HepG2 (cell line): Measurements from ENCODE around the gene EGR1. TPM values are rescaled to one million over a fixed set of nuclear protein-coding genes. Genes with fewer than 3 reads are reported as not detected.

Experiments used
- ATAC-seq: fragments of 200-7000 bp; cut with Tn5 transposase; 3 replicates; pipeline ENCODE4 v1.9.1; 2020; ENCODE audit warnings: mild to moderate bottlenecking, moderate library complexity
- BruUV-seq: library from RNA; stranded (reverse); fragments of 400-500 nt; replicated peaks from 2 replicates; lab custom pipeline; 2021; lab: Mats Ljungman, UMichigan
- CTCF ChIA-PET: fragments of 300-600 bp; formaldehyde crosslinking; extraction: SDS; loops from one replicate; lab custom pipeline; 2021; ENCODE audit warnings: low total read pairs, inconsistent platforms, low intra/inter-chr PET ratio; lab: Yijun Ruan, JAX
- POLR2A ChIA-PET: fragments of 350-600 bp; sonication (Branson Sonifier 250); formaldehyde crosslinking; loops from one replicate; lab custom pipeline; 2020; ENCODE audit warnings: antibody characterized with exemption, inconsistent platforms; lab: Yijun Ruan, JAX
- DNase-seq: peaks from one replicate; pipeline ENCODE4 v3.0.0-alpha.2; 2015; ENCODE audit warnings: low spot score
- FAIRE-seq: peaks from 3 replicates; lab custom pipeline; 2011; peaks lifted over from hg19 to GRCh38; lab: Jason Lieb, UNC
- H2AFZ ChIP-seq: one replicate; pipeline ENCODE4 v1.6.1; 2011; ENCODE audit warnings: low read length, inconsistent platforms
- H3K27ac ChIP-seq: fragments of 300-600 bp; 3 replicates; pipeline ENCODE4 v1.8.0; 2011; ENCODE audit warnings: mixed run types, mild to moderate bottlenecking, mixed read lengths, low read length, inconsistent platforms; ENCODE audit not compliant: insufficient read depth; ENCODE audit errors: extremely low read length
- H3K27me3 ChIP-seq, 2 experiments: fragments of 200-600 bp in 1 of 2; 2 replicates in 1 of 2; 3 replicates in 1 of 2; pipeline versions ENCODE4 v1.6.0 to v1.8.0; 2011; ENCODE audit warnings: low read length in 2 of 2, mild to moderate bottlenecking in 2 of 2, moderate library complexity in 2 of 2, inconsistent platforms in 1 of 2; ENCODE audit not compliant: insufficient read depth in 2 of 2, control insufficient read depth in 1 of 2
- H3K36me3 ChIP-seq, 2 experiments: fragments of 200-600 bp in 1 of 2; replicated peaks in 1 of 2; 2 replicates in 1 of 2; 3 replicates in 1 of 2; pipeline versions ENCODE4 v1.5.1 to v1.8.0; 2011; ENCODE audit warnings: low read length in 2 of 2, inconsistent platforms in 1 of 2; ENCODE audit not compliant: insufficient read depth in 2 of 2, control insufficient read depth in 1 of 2
- H3K4me1 ChIP-seq: 2 replicates; pipeline ENCODE4 v1.5.1; 2012; ENCODE audit warnings: low read length, inconsistent platforms; ENCODE audit not compliant: insufficient read depth
- H3K4me2 ChIP-seq: 2 replicates; pipeline ENCODE4 v1.6.0; 2011; ENCODE audit warnings: low read depth, low read length, inconsistent platforms
- H3K4me3 ChIP-seq, 3 experiments: fragments of 200-600 bp in 1 of 3; sonication (generic), shearing (Covaris generic) in 1 of 3; replicated peaks in 1 of 3; 2 replicates each; pipeline ENCODE4 v1.5.1; 2011 to 2016; ENCODE audit warnings: low read length in 3 of 3, inconsistent platforms in 2 of 3, low read depth in 2 of 3, mild to moderate bottlenecking in 2 of 3, control low read depth in 1 of 3, mixed read lengths in 1 of 3; ENCODE audit not compliant: insufficient read depth in 1 of 3
- H3K79me2 ChIP-seq: one replicate; pipeline ENCODE4 v1.6.1; 2011; ENCODE audit warnings: low read length, inconsistent platforms; ENCODE audit not compliant: insufficient read depth
- H3K9ac ChIP-seq: 2 replicates; pipeline ENCODE4 v1.6.0; 2011; ENCODE audit warnings: mild to moderate bottlenecking, low read depth, low read length, inconsistent platforms; ENCODE audit not compliant: insufficient read depth
- H3K9me3 ChIP-seq: 2 replicates; pipeline ENCODE4 v1.5.1; 2012; ENCODE audit warnings: mild to moderate bottlenecking, low read length
- H4K20me1 ChIP-seq: 2 replicates; pipeline ENCODE4 v1.6.0; 2011; ENCODE audit warnings: inconsistent platforms, mild to moderate bottlenecking, low read length, moderate library complexity; ENCODE audit not compliant: insufficient read depth
- EHMT2 ChIP-seq: fragments of 200-600 bp; sonication (generic); IDR thresholded peaks from 2 replicates; pipeline ENCODE4 v1.7.0; 2017; ENCODE audit warnings: antibody characterized with exemption, low read depth, low read length, borderline replicate concordance
- GABPB1 ChIP-seq: IDR thresholded peaks from 2 replicates; pipeline ENCODE4 v1.6.1; 2016; ENCODE audit warnings: mild to moderate bottlenecking, missing genetic modification reagents, moderate library complexity, missing compliant biosample characterization
- PTBP1 ChIP-seq: fragments of 200-400 bp; formaldehyde crosslinking; IDR thresholded peaks from 2 replicates; pipeline ENCODE4 v1.6.1; 2018; ENCODE audit warnings: low read length, low read depth; ENCODE audit not compliant: poor library complexity, severe bottlenecking
- ZNF792 ChIP-seq: IDR thresholded peaks from 2 replicates; pipeline ENCODE4 v1.6.1; 2016
- WGBS: methylation state at CpG from one replicate; pipeline ENCODE4 v1.1.6; 2017; ENCODE audit warnings: low lambda C conversion rate; 5-methylcytosine and 5-hydroxymethylcytosine counted together
- in situ Hi-C: cut with HindIII; loops from 2 replicates; pipeline ENCODE4 v1.10.0; 2017; ENCODE audit warnings: low pct_unique_long_range_greater_than_20kb; ENCODE audit not compliant: extremely low pct_ligation_motif_present
- intact Hi-C: fragments of 100-400 bp; cut with micrococcal nuclease; formaldehyde crosslinking; loops from one replicate; pipeline ENCODE4 v1.10.0; 2022; ENCODE audit not compliant: unreplicated experiment
- polyA plus RNA-seq, 8 experiments: library from polyadenylated mRNA; depleted of rRNA in 3 of 8; stranded (reverse) in 7 of 8; unstranded in 1 of 8; fragments of >200 nt; fragmentation: Illumina TruSeq in 4 of 8; extraction: Trizol in 4 of 8; gene quantifications; 2 replicates each; pipeline versions ENCODE4 v1.2.1 to v1.2.3, GENCODE V29; 2011 to 2016; ENCODE audit warnings: low read depth in 4 of 8, missing spikeins in 1 of 8, mixed read lengths in 1 of 8; ENCODE audit not compliant: insufficient read depth in 1 of 8
- total RNA-seq, 5 experiments: library from RNA; depleted of rRNA; stranded (reverse); fragments of >200 nt; fragmentation: Illumina TruSeq; extraction: Trizol; gene quantifications; 2 replicates each; pipeline ENCODE4 v1.2.3, GENCODE V29; 2016; ENCODE audit warnings: low read depth in 1 of 5
- TF ChIP-seq, protein P1 (sequence below), 2 experiments: sonication (generic) in 1 of 2; formaldehyde crosslinking in 1 of 2; IDR thresholded peaks; 2 replicates each; pipeline versions ENCODE4 v1.6.1 to v1.9.0; 2014 to 2022; ENCODE audit warnings: antibody characterized with exemption in 1 of 2, borderline replicate concordance in 1 of 2, inconsistent platforms in 1 of 2, low read depth in 1 of 2, missing genetic modification reagents in 1 of 2
- TF ChIP-seq, protein P2 (sequence below): sonication (generic); formaldehyde crosslinking; IDR thresholded peaks from 2 replicates; pipeline ENCODE4 v1.5.0; 2020; ENCODE audit warnings: missing genetic modification reagents

EGR1 gene
- total and polyA plus RNA-seq, 2 of the 13 experiments (the other 11 are each of a cell fraction or from before 2014, with no cell fraction given) = 4.1 to 4.5 TPM

DNA sequence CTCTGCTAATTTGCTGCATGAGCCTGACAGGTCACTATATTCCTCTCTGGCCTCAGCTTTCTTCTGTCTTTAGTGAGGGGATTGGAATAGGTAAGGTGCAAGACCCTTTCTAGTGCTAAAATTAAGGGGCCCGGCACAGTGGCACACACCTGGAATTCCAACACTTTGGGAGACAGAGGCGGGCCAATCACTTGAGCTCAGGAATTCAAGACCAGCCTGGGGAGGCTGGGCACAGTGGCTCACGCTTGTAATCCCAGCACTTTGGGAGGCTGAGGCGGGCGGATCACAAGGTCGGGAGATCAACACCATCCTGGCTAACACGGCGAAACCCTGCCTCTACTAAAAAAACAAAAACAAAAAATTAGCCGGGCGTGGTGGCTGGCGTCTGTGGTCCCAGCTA, 37.2 kb downstream of the EGR1 start:
- Histone ChIP-seq H3K9ac (no peak overlapping the region), H3K79me2 (no peaks in the 10 kb centered on the region), H3K27me3 (no peaks in the 10 kb centered on the region)
- TF ChIP-seq GABPB1 (no peak), EHMT2 (no peak)
- TF ChIP-seq, all 625 proteins: peak for 0
- intact Hi-C loops = no loop called here
- H4K20me1 ChIP-seq = no peaks in the 10 kb centered on the region
- H3K27ac ChIP-seq = no peak overlapping the region
- DNase-seq (no peak), FAIRE-seq (no peak), ATAC-seq (no peak)
- peaks cover 0 to 1% of the 10 kb centered on the region in 2 experiments; a peak in 2 of 5 replicates for H3K36me3 ChIP-seq
- ChIA-PET CTCF (interaction anchor here (2.1 to 2.8 kb wide), 2 partner anchors 38 to 52 kb away, joined by 27 to 29 read pairs; partner anchors contain the start of gene EGR1), POLR2A (interaction anchor here (1.0 to 3.7 kb wide), 4 partner anchors 10 to 57 kb away, joined by 4 to 25 read pairs (median 6); partner anchors contain the start of gene EGR1)
- no peak overlapping the region for H3K4me2 ChIP-seq
- no peaks in the 10 kb centered on the region for H3K9me3 ChIP-seq
- H3K4me1 ChIP-seq = peaks cover 48% of the 10 kb centered on the region
- WGBS = 85% methylated on average over 11 of the region's 11 CpGs
- H2AFZ ChIP-seq = no peak overlapping the region
- no peak overlapping the region for H3K4me3 ChIP-seq
- no TSS peak for BruUV-seq
- in situ Hi-C loops = loop anchor here (5.0 to 10.0 kb wide), 2 partner anchors 35 to 58 kb away; partner anchors contain the start of gene EGR1

GRCh38 chr5:138503487-138504270, 38.4 kb downstream of the EGR1 start:
- no peak overlapping the region for H3K27ac ChIP-seq
- no peak for TF ChIP-seq PTBP1
- TF ChIP-seq ZNF792 (CRISPR knock-in tag) = 0 out of 2 replicates have a peak, but pooled peaks have one; percentile 30
- TF ChIP-seq, protein P1, sequence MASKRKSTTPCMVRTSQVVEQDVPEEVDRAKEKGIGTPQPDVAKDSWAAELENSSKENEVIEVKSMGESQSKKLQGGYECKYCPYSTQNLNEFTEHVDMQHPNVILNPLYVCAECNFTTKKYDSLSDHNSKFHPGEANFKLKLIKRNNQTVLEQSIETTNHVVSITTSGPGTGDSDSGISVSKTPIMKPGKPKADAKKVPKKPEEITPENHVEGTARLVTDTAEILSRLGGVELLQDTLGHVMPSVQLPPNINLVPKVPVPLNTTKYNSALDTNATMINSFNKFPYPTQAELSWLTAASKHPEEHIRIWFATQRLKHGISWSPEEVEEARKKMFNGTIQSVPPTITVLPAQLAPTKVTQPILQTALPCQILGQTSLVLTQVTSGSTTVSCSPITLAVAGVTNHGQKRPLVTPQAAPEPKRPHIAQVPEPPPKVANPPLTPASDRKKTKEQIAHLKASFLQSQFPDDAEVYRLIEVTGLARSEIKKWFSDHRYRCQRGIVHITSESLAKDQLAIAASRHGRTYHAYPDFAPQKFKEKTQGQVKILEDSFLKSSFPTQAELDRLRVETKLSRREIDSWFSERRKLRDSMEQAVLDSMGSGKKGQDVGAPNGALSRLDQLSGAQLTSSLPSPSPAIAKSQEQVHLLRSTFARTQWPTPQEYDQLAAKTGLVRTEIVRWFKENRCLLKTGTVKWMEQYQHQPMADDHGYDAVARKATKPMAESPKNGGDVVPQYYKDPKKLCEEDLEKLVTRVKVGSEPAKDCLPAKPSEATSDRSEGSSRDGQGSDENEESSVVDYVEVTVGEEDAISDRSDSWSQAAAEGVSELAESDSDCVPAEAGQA (IDR thresholded peaks at IDR 0.05; ENCODE audit: low read depth) = no peak
- TF ChIP-seq, protein P1 (CRISPR knock-in tag; IDR thresholded peaks at IDR 0.05; ENCODE audit: borderline replicate concordance) = no peak
- TF ChIP-seq, protein P2, sequence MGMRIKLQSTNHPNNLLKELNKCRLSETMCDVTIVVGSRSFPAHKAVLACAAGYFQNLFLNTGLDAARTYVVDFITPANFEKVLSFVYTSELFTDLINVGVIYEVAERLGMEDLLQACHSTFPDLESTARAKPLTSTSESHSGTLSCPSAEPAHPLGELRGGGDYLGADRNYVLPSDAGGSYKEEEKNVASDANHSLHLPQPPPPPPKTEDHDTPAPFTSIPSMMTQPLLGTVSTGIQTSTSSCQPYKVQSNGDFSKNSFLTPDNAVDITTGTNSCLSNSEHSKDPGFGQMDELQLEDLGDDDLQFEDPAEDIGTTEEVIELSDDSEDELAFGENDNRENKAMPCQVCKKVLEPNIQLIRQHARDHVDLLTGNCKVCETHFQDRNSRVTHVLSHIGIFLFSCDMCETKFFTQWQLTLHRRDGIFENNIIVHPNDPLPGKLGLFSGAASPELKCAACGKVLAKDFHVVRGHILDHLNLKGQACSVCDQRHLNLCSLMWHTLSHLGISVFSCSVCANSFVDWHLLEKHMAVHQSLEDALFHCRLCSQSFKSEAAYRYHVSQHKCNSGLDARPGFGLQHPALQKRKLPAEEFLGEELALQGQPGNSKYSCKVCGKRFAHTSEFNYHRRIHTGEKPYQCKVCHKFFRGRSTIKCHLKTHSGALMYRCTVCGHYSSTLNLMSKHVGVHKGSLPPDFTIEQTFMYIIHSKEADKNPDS (CRISPR knock-in tag) = no peak

More at GRCh38 chr5:138503487-138504270, 38.4 kb downstream of the EGR1 start:
- Histone ChIP-seq H3K4me1 (peaks cover 60% of the 10 kb centered on the region), H3K36me3 (peaks cover 3 to 8% of the 10 kb centered on the region in 2 experiments; a peak in 3 of 5 replicates), H3K4me2 (no peak overlapping the region), H2AFZ (no peak overlapping the region), H3K79me2 (no peaks in the 10 kb centered on the region), H3K9me3 (no peaks in the 10 kb centered on the region), H3K9ac (no peak overlapping the region), H3K27me3 (no peaks in the 10 kb centered on the region), H4K20me1 (no peaks in the 10 kb centered on the region), H3K4me3 (no peak overlapping the region)
- BruUV-seq = no TSS peak
- 46% methylated on average over 6 of the region's 6 CpGs for WGBS
- in situ Hi-C loops (loop anchor here (5.0 to 10.0 kb wide), 2 partner anchors 36 to 59 kb away; partner anchors contain the start of gene EGR1), intact Hi-C loops (loop anchor here (1.0 kb wide), 3 partner anchors 33 to 53 kb away; no protein-coding TSS in a partner anchor)
- ATAC-seq (peak; percentile 42), DNase-seq (peak; percentile 56), FAIRE-seq (peak; percentile 68)
- ChIA-PET CTCF (interaction anchor here (2.1 to 2.8 kb wide), 2 partner anchors 40 to 53 kb away, joined by 27 to 29 read pairs; partner anchors contain the start of gene EGR1), POLR2A (interaction anchor here (0.6 to 3.7 kb wide), 7 partner anchors 11 to 54 kb away, joined by 3 to 25 read pairs (median 4); partner anchors contain the start of genes EGR1 and ETF1)
